Smooth muscle cell (in vitro differentiated cells): ENCODE data around the gene DKKL1. TPM values are rescaled to one million over a fixed set of nuclear protein-coding genes. Genes with fewer than 3 reads are reported as not detected.
A peak's percentile ranks its signal among the peaks of the same experiment; 100 is the strongest.

Experiments used
- DNase-seq: peaks from one replicate; lab custom pipeline; 2025; ENCODE audit not compliant: unreplicated experiment; lab: John Stamatoyannopoulos, UW
- H2AFZ ChIP-seq: fragments of 200-600 bp; sonication (generic); 2 replicates; pipeline ENCODE4 v1.6.0; 2016; ENCODE audit warnings: antibody characterized with exemption, low read depth, mild to moderate bottlenecking
- H3F3A ChIP-seq: fragments of 200-600 bp; sonication (generic); 2 replicates; pipeline ENCODE4 v1.6.0; 2017; ENCODE audit warnings: antibody characterized with exemption, low read depth
- H3K27ac ChIP-seq: fragments of 200-600 bp; sonication (generic); 2 replicates; pipeline ENCODE4 v1.5.1; 2016; ENCODE audit warnings: low read depth, mild to moderate bottlenecking
- H3K27me3 ChIP-seq: fragments of 200-600 bp; sonication (generic); 2 replicates; pipeline ENCODE4 v1.6.1; 2016; ENCODE audit warnings: low read depth, mild to moderate bottlenecking
- H3K36me3 ChIP-seq: fragments of 200-600 bp; sonication (generic); 2 replicates; pipeline ENCODE4 v1.5.1; 2016; ENCODE audit warnings: low read depth
- H3K4me1 ChIP-seq: fragments of 200-600 bp; sonication (generic); 2 replicates; pipeline ENCODE4 v1.5.1; 2016; ENCODE audit warnings: low read depth
- H3K4me2 ChIP-seq: fragments of 200-600 bp; sonication (generic); 2 replicates; pipeline ENCODE4 v1.6.0; 2016; ENCODE audit warnings: mild to moderate bottlenecking
- H3K4me3 ChIP-seq: fragments of 200-600 bp; sonication (generic); 2 replicates; pipeline ENCODE4 v1.5.1; 2016; ENCODE audit warnings: mild to moderate bottlenecking
- H3K79me2 ChIP-seq: fragments of 200-600 bp; sonication (generic); 2 replicates; pipeline ENCODE4 v1.6.0; 2016; ENCODE audit warnings: low read depth, mild to moderate bottlenecking
- H3K9ac ChIP-seq: fragments of 200-600 bp; sonication (generic); 2 replicates; pipeline ENCODE4 v1.6.0; 2016; ENCODE audit warnings: low read depth
- H3K9me3 ChIP-seq: fragments of 200-600 bp; sonication (generic); replicated peaks from 2 replicates; pipeline ENCODE4 v1.5.1; 2016; ENCODE audit warnings: low read depth
- H4K20me1 ChIP-seq: fragments of 200-600 bp; sonication (generic); 2 replicates; pipeline ENCODE4 v1.6.0; 2016; ENCODE audit warnings: low read depth
- CTCF ChIP-seq: fragments of 200-600 bp; sonication (generic); IDR thresholded peaks from 2 replicates; pipeline ENCODE4 v1.5.1; 2017; ENCODE audit warnings: borderline replicate concordance, mild to moderate bottlenecking, antibody characterized with exemption; ENCODE audit not compliant: insufficient read depth, poor library complexity, severe bottlenecking
- WGBS: methylation state at CpG from one replicate; pipeline ENCODE4 v1.1.7; 2016; ENCODE audit warnings: low lambda C conversion rate; 5-methylcytosine and 5-hydroxymethylcytosine counted together
- polyA plus RNA-seq: library from polyadenylated mRNA; unstranded; fragments of >200 nt; fragmentation: Nextera tagmentation; extraction: Ambion mirVana; gene quantifications from 2 replicates; pipeline ENCODE4 v1.2.1, GENCODE V29; 2016
- total RNA-seq: library from RNA; depleted of rRNA; stranded (reverse); fragments of >200 nt; gene quantifications from 2 replicates; pipeline ENCODE4 v1.2.3, GENCODE V29; 2014

Gene DKKL1
- total and polyA plus RNA-seq, 2 experiments from 2014 or later, result 2.3 to 2.8 TPM

GRCh38 chr19:49338023-49338677 lies 25.5 kb upstream of the DKKL1 start:
- no peak overlapping the region for H3K27ac ChIP-seq
- no peak overlapping the region for H2AFZ ChIP-seq
- peaks cover 52% of the 10 kb centered on the region for H4K20me1 ChIP-seq
- no peak overlapping the region for H3K4me3 ChIP-seq
- no peak for DNase-seq
- no peaks in the 10 kb centered on the region for H3K9me3 ChIP-seq
- peaks cover 4% of the 10 kb centered on the region for H3F3A ChIP-seq
- no peaks in the 10 kb centered on the region for H3K36me3 ChIP-seq
- H3K27me3 ChIP-seq, result no peaks in the 10 kb centered on the region
- 18% methylated on average over 12 of the region's 34 CpGs for WGBS
- no peak for TF ChIP-seq CTCF
- no peak overlapping the region for H3K9ac ChIP-seq
- H3K4me1 ChIP-seq, result peaks cover 4% of the 10 kb centered on the region
- peak overlapping the region; percentile 79 for H3K4me2 ChIP-seq
- no peaks in the 10 kb centered on the region for H3K79me2 ChIP-seq

- H3K4me3 ChIP-seq, result peak overlapping the region; percentile 36
- no peak for TF ChIP-seq CTCF
- no peak overlapping the region for H3K9ac ChIP-seq
- no peak overlapping the region for H2AFZ ChIP-seq
- no peaks in the 10 kb centered on the region for H3K9me3 ChIP-seq
- H3K27ac ChIP-seq, result no peak overlapping the region
- peak overlapping the region; percentile 79 for H3K4me2 ChIP-seq
- no peaks in the 10 kb centered on the region for H3K36me3 ChIP-seq
- no peaks in the 10 kb centered on the region for H3K79me2 ChIP-seq
- no peak for DNase-seq
- peaks cover 4% of the 10 kb centered on the region for H3K4me1 ChIP-seq
- H4K20me1 ChIP-seq, result peaks cover 59% of the 10 kb centered on the region
- H3K27me3 ChIP-seq, result no peaks in the 10 kb centered on the region
- 8% methylated on average over 29 of the region's 30 CpGs for WGBS
- peaks cover 4% of the 10 kb centered on the region for H3F3A ChIP-seq
These were observed 24.9 kb upstream of the DKKL1 start for GRCh38 chr19:49338691-49339300.

DNA sequence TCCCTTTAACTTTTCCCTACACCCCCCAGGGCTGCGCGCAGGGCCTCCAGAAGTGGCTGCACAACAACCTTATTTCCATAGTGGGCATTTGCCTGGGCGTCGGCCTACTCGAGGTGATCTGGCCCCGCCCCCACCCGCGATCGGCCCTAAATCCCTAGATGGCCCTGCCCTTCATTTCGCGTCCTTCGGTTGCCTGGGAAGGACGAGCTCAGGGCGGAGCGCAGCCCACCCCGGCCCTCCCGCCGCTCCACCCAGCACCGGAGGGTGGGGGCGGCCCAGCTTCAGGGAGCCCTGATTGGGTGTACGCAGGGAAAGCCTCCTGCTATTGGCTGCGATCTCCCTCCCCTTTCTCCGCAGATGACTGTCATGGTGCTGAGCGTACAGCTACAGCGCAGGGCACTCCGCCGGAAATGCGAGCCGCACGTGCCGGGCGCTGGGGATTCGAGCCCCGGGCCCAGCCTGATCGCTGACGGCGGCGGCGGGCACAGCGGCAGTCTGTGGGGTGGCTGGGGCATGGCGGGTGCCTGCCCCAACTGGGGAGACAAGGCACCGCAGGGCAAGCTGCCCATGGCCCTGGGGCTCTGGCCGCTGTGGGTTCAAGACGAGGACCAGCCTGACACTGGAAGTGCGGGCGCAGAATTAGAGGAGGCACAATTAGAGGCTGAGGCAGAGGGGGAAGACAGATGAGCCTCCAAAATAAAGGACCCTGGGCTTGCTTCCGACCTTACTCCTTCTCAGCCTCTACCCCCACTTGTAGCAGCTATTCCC lies 24.2 kb upstream of the DKKL1 start:
- Histone ChIP-seq H3K4me1 (peaks cover 4% of the 10 kb centered on the region), H3F3A (peaks cover 4% of the 10 kb centered on the region), H3K4me3 (peak overlapping the region; percentile 36), H3K79me2 (no peaks in the 10 kb centered on the region), H3K27ac (no peak overlapping the region), H3K9ac (no peak overlapping the region), H3K4me2 (peak overlapping the region; percentile 79), H3K9me3 (no peaks in the 10 kb centered on the region), H3K36me3 (no peaks in the 10 kb centered on the region), H2AFZ (no peak overlapping the region), H3K27me3 (no peaks in the 10 kb centered on the region), H4K20me1 (peaks cover 66% of the 10 kb centered on the region)
- no peak for TF ChIP-seq CTCF
- peak; percentile 44 for DNase-seq
- WGBS, result 8% methylated on average over 43 of the region's 47 CpGs
